Endometrial microvascular endothelial cells (primary cell): ENCODE data around the gene PCDH20. TPM values are rescaled to one million over a fixed set of nuclear protein-coding genes. Genes with fewer than 3 reads are reported as not detected.
"Not testable (repeated sequence)": the region's sequence is repeated elsewhere in the genome, so short reads cannot be mapped to it uniquely, and the experiment has no call there.

Source experiments
- in situ Hi-C: cut with HindIII; loops from 2 replicates; pipeline ENCODE4 v1.10.0; 2017; ENCODE audit warnings: low sequenced_read_pairs, low pct_unique_long_range_greater_than_20kb; ENCODE audit errors: inconsistent ontology term
- total RNA-seq: library from RNA; depleted of rRNA; stranded (reverse); fragments of >200 nt; gene quantifications from one replicate; pipeline ENCODE4 v1.2.3, GENCODE V29; 2015; ENCODE audit errors: inconsistent ontology term

Gene PCDH20
- total RNA-seq, 1 donor from 2014 or later = not detected

DNA sequence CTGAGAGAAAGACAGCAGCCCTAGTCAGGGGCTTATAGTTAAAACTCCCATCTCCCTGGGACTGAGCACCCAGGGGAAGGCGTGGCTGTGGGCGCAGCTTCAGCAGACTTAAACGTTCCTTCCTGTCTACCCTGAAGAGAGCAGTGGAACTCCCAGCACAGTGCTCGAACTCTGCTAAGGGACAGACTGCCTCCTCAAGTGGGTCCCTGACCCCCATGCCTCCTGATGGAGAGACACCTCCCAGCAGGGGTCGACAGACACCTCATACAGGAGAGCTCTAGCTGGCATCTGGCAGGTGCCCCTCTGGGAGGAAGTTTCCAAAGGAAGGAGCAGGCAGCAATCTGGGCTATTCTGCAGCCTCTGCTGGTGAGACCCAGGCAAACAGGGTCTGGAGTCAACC is 51.0 kb downstream of the PCDH20 start:
- in situ Hi-C loops = not testable (repeated sequence)

DNA sequence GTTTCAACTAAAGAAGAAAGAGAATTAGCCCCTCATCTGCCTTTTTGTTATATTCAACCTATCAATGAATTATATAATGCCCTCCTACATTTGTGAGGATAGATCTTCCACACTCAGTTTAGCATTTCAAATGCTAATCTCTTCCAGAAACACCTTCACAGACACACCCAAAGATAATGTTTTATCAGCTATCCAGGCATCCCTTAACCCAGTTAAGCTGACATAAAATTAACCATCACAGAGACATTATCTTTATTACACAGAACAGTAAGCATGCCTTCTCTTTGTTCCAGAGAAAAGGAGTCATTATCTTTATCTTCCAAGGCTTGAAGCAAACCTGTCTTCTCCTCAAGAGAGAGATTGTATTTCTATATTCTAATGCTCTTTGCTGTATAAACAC is 53.1 kb downstream of the PCDH20 start:
- in situ Hi-C loops = no loop called here
